ENCODE results near the gene CHD9NB.

Gene CHD9NB

GRCh38 chr16:53022374-53022773, 30.3 kb downstream of the CHD9NB start:
- DNase-seq, result peak; percentile 50

- no peak for DNase-seq
These were observed 33.8 kb downstream of the CHD9NB start for GRCh38 chr16:53018834-53019416.

DNA sequence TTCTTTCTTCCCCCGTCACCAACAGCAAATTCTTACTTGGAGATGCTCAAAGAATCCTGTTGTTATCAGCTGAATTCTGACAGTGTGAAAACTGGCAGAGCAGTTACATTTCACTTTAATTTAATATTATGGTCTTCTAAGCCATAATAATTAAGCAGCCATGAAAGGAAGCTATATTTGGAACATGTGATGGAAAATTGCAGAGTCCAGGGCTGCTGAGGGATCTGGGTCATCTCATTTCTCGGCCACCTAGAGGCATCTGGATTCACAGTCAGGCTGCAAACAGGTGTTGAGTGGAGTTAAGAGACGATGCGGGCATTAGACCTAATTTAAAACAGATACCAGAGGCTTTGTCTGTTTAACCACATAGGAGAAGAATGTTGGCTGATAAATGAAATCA, 38.4 kb downstream of the CHD9NB start:
- DNase-seq, result no peak

DNA sequence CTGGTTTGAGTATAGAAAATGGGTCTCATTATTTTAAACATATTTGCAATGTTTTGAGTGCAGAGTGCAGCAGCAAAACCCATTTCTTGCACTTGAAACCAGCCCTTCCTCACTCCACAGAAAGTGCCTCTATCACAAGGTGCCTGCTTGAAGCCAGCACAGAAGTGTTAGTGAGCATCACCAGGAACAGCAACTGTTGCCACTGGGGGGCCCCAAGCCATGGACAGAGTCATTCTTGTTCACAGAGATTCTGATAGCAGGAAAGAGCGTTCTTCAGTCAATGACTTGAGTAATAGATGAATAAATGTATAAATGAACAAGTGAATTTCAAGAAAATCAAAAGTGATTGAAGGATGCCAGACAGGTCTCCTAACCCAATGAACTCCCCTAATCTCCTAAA, 45.6 kb downstream of the CHD9NB start:
- DNase-seq, result no peak

DNA sequence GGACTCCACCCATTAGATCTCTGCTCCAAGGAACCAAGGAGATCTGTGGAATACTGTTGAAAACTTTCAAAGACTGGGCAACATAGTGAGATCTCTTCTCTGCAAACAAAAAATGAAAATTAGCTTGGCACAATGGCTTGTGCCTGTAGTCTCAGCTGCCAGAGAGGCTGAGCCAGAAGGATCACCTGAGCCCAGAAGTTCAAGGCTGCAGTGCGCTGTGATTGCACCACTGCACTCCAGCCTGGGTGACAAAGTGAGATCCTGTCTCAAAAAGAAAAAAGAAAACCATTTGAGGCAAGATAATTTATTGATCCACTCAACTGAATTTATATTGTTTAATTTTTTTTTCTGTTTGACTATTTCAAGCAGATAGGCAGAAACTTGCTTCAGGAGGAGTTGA, 54.8 kb downstream of the CHD9NB start:
- no peak for DNase-seq

GRCh38 chr16:52994942-52995341, 57.8 kb downstream of the CHD9NB start:
- no peak for DNase-seq

DNA sequence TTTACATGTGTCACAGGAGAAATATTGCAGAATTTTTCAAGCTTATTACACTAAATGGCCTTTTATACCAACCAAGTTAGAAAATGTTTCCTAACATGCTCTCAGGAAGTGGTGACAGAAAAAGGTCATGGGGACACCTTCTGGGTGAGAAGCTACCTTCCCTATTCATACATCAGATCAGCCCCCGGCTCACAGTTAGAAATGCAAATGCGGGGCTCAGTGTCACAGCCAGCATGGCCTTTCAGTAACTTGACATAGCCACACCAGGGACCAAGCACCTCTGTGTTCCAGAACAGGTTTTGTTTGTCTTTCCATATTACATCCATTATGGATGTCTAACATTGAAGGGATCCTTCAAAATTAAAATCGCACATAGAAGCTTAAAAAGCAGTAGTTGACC, 59.5 kb downstream of the CHD9NB start:
- DNase-seq, result no peak

- DNase-seq, result no peak
These were observed 61.1 kb downstream of the CHD9NB start for GRCh38 chr16:52991572-52991971.
